ENCODE data around the gene FBXO5.
"Not testable (repeated sequence)": the region's sequence is repeated elsewhere in the genome, so short reads cannot be mapped to it uniquely, and the experiment has no call there.

FBXO5 gene

DNA sequence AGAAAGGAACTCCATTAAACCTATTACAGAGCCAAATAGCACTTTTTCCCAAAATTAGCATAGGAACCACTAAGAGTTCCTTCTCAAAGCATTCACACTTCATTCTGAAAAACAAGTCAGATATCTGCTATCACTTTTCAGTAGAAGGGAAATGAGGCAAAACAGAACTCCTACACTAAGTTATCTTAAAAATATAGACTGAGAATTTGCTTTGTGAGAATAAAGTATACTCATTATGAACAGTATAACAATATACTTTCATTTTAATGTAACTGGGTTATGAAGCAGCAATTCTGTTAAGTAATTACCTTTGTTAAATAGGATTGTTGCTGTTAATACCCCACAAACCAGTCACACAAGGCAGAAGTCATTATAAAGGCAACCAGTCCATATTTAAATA lies 11.0 kb upstream of the FBXO5 start:
- DNase-seq (ENCODE audit: low read depth): no peak
- H3K4me3 ChIP-seq (ENCODE audit: low read depth, low read length): no peak overlapping the region
- in situ Hi-C loops (cut with HindIII; ENCODE audit: low sequenced_read_pairs): no loop called here
- TF ChIP-seq CTCF (IDR thresholded peaks at IDR 0.05; ENCODE audit: low read depth, low read length, missing control alignments): no peak

GRCh38 chr6:152993431-152993830 lies 10.6 kb upstream of the FBXO5 start:
- TF ChIP-seq CTCF (IDR thresholded peaks at IDR 0.05; ENCODE audit: low read depth, low read length, missing control alignments): peak; percentile 18
- no peak overlapping the region for H3K4me3 ChIP-seq (ENCODE audit: low read depth, low read length)
- in situ Hi-C loops (cut with HindIII; ENCODE audit: low sequenced_read_pairs): no loop called here
- no peak for DNase-seq (ENCODE audit: low read depth)

- in situ Hi-C loops (cut with HindIII; ENCODE audit: low sequenced_read_pairs): no loop called here
- no peak for DNase-seq (ENCODE audit: low read depth)
- no peak for TF ChIP-seq CTCF (IDR thresholded peaks at IDR 0.05; ENCODE audit: low read depth, low read length, missing control alignments)
- H3K4me3 ChIP-seq (ENCODE audit: low read depth, low read length): no peak overlapping the region
Observed at GRCh38 chr6:152986978-152987377, 4.1 kb upstream of the FBXO5 start.

GRCh38 chr6:152985300-152985699 lies 2.5 kb upstream of the FBXO5 start:
- DNase-seq (ENCODE audit: low read depth); in situ Hi-C loops (cut with HindIII; ENCODE audit: low sequenced_read_pairs); H3K4me3 ChIP-seq (ENCODE audit: low read depth, low read length): not testable (repeated sequence)

GRCh38 chr6:152984513-152984872 lies 1.7 kb upstream of the FBXO5 start:
- no peak for TF ChIP-seq CTCF (IDR thresholded peaks at IDR 0.05; ENCODE audit: low read depth, low read length, missing control alignments)
- H3K4me3 ChIP-seq (ENCODE audit: low read depth, low read length): peak overlapping the region; percentile 79
- in situ Hi-C loops (cut with HindIII; ENCODE audit: low sequenced_read_pairs): no loop called here
- no peak for DNase-seq (ENCODE audit: low read depth)

DNA sequence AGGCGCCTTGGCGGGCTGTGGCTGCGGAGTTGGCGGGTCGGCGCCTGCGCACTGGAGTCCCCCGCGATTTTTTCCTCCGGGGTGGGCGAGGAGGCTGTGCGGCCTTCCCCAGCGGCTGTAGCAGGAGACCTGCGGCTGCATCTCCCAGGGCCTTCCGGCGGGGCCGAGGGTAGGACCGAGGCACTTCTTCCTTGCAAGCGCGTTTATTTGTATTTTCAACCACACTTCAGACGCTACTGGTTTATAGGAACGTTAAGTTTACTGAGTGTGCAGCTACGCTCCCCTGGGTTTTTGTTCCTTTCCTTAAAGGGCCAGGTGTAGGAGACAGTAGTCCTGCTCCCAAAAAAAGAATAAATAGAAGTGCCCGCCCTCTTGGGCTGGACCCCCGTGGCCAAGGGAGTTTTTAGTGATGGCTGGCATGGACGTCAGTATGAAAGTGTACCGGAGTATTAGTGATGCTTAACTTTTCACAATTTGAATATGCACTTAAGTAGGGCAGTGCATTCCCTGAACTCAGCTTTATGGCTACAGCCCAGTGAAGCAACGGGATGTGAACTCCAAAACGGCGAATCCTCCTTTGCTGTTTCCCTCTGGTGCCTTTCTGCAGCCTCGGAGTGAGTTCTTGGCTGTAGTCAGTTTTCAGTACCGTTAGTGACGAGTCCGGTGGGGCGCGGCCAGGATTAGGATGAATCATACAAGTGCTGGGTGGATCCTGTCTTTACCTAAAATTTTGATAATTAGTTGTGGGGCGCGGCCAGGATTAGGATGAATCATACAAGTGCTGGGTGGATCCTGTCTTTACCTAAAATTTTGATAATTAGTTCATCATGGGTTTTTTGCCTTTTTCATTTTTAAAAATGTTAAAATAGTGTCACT lies 1.0 kb upstream of the FBXO5 start:
- in situ Hi-C loops (cut with HindIII; ENCODE audit: low sequenced_read_pairs): no loop called here
- peak; percentile 49 for DNase-seq (ENCODE audit: low read depth)

More for the DNA sequence above, 1.0 kb upstream of the FBXO5 start:
- H3K4me3 ChIP-seq (ENCODE audit: low read depth, low read length): peak overlapping the region; percentile 79
- TF ChIP-seq CTCF (IDR thresholded peaks at IDR 0.05; ENCODE audit: low read depth, low read length, missing control alignments): no peak
